T-helper 9 cell (primary cell): ENCODE results near the gene MINPP1.
"Not testable (repeated sequence)": the region's sequence is repeated elsewhere in the genome, so short reads cannot be mapped to it uniquely, and the experiment has no call there.

Experiments
- DNase-seq: peaks from one replicate; pipeline ENCODE4 v3.0.0-alpha.2; 2020

MINPP1 gene

GRCh38 chr10:87578160-87578841 lies 73.6 kb downstream of the MINPP1 start:
- no peak for DNase-seq

- DNase-seq: no peak
Observed at GRCh38 chr10:87578842-87579401, 74.2 kb downstream of the MINPP1 start.

- DNase-seq: no peak
Observed at GRCh38 chr10:87579563-87579962, 74.9 kb downstream of the MINPP1 start.

GRCh38 chr10:87580016-87580415 lies 75.3 kb downstream of the MINPP1 start:
- DNase-seq: no peak

GRCh38 chr10:87585565-87586514 lies 81.1 kb downstream of the MINPP1 start:
- no peak for DNase-seq

- DNase-seq: no peak
Observed at GRCh38 chr10:87589645-87590051, 85.0 kb downstream of the MINPP1 start.

- no peak for DNase-seq
Observed at GRCh38 chr10:87590705-87591588, 86.3 kb downstream of the MINPP1 start.

- DNase-seq: no peak
Observed at GRCh38 chr10:87591589-87591886, 86.8 kb downstream of the MINPP1 start.

GRCh38 chr10:87592920-87593319 lies 88.2 kb downstream of the MINPP1 start:
- not testable (repeated sequence) for DNase-seq

- no peak for DNase-seq
Observed at GRCh38 chr10:87593702-87594101, 89.0 kb downstream of the MINPP1 start.

GRCh38 chr10:87594181-87594580 lies 89.5 kb downstream of the MINPP1 start:
- no peak for DNase-seq

GRCh38 chr10:87594864-87595263 lies 90.2 kb downstream of the MINPP1 start:
- no peak for DNase-seq

GRCh38 chr10:87596351-87596750 lies 91.7 kb downstream of the MINPP1 start:
- no peak for DNase-seq

GRCh38 chr10:87598700-87599099 lies 94.0 kb downstream of the MINPP1 start:
- DNase-seq: no peak

- no peak for DNase-seq
Observed at GRCh38 chr10:87600581-87600980, 95.9 kb downstream of the MINPP1 start.
